Neural cell (in vitro differentiated cells): ENCODE results near the gene AEBP1. TPM values are rescaled to one million over a fixed set of nuclear protein-coding genes. Genes with fewer than 3 reads are reported as not detected.

Experiments used
- H2AFZ ChIP-seq: fragments of 200-600, 300-800 bp; sonication (generic), shearing (Covaris generic); 2 replicates; pipeline ENCODE4 v1.6.0; 2014; ENCODE audit warnings: low read depth, mild to moderate bottlenecking, antibody characterized with exemption, low read length, moderate library complexity
- H3F3A ChIP-seq: fragments of 200-600 bp; shearing (Covaris generic); 2 replicates; pipeline ENCODE4 v1.6.1; 2016; ENCODE audit warnings: mild to moderate bottlenecking, moderate library complexity, mixed read lengths, antibody characterized with exemption, low read length; ENCODE audit not compliant: insufficient read depth, poor library complexity, severe bottlenecking
- H3K27ac ChIP-seq: fragments of 200-600, 300-800 bp; sonication (generic), shearing (Covaris generic); 2 replicates; pipeline ENCODE4 v1.5.1; 2014; ENCODE audit warnings: mild to moderate bottlenecking, low read length, moderate library complexity
- H3K27me3 ChIP-seq: fragments of 300-800, 200-600 bp; sonication (generic), shearing (Covaris generic); 2 replicates; pipeline ENCODE4 v1.6.0; 2014; ENCODE audit warnings: mild to moderate bottlenecking, low read depth, low read length, moderate library complexity; ENCODE audit not compliant: insufficient read depth
- H3K36me3 ChIP-seq: fragments of 300-800, 200-600 bp; sonication (generic), shearing (Covaris generic); 2 replicates; pipeline ENCODE4 v1.5.1; 2014; ENCODE audit warnings: mild to moderate bottlenecking, antibody characterized with exemption, low read length, moderate library complexity; ENCODE audit not compliant: insufficient read depth
- H3K4me2 ChIP-seq: fragments of 300-800, 200-600 bp; sonication (generic), shearing (Covaris generic); 2 replicates; pipeline ENCODE4 v1.6.0; 2014; ENCODE audit warnings: mild to moderate bottlenecking, low read length
- H3K4me3 ChIP-seq: fragments of 300-800, 200-600 bp; sonication (generic), shearing (Covaris generic); 2 replicates; pipeline ENCODE4 v1.5.1; 2014; ENCODE audit warnings: mild to moderate bottlenecking, low read length, moderate library complexity
- H3K79me2 ChIP-seq: fragments of 200-600 bp; shearing (Covaris generic); replicated peaks from 2 replicates; pipeline ENCODE4 v1.6.0; 2014; ENCODE audit warnings: mild to moderate bottlenecking, low read length, moderate library complexity; ENCODE audit not compliant: insufficient read depth
- H3K9ac ChIP-seq: fragments of 300-800, 200-600 bp; sonication (generic), shearing (Covaris generic); 2 replicates; pipeline ENCODE4 v1.6.1; 2016; ENCODE audit warnings: mild to moderate bottlenecking, low read length, mixed read lengths
- H3K9me2 ChIP-seq: fragments of 200-600 bp; shearing (Covaris generic); 2 replicates; pipeline ENCODE4 v1.6.1; 2016; ENCODE audit warnings: mild to moderate bottlenecking, low read length, mixed read lengths; ENCODE audit not compliant: insufficient read depth
- H3K9me3 ChIP-seq: fragments of 200-600, 300-800 bp; sonication (generic), shearing (Covaris generic); 2 replicates; pipeline ENCODE4 v1.6.1; 2016; ENCODE audit warnings: mild to moderate bottlenecking, mixed run types, low read length, moderate library complexity, mixed read lengths
- H4K20me1 ChIP-seq: fragments of 200-600 bp; shearing (Covaris generic); 2 replicates; pipeline ENCODE4 v1.6.1; 2016; ENCODE audit warnings: mild to moderate bottlenecking, mixed run types; ENCODE audit not compliant: insufficient read depth
- EZH2 ChIP-seq: fragments of 200-600, 300-800 bp; shearing (Covaris generic), sonication (generic); IDR thresholded peaks from 2 replicates; pipeline ENCODE4 v1.6.1; 2014; ENCODE audit warnings: antibody characterized with exemption, low read length, borderline replicate concordance, mild to moderate bottlenecking; ENCODE audit not compliant: insufficient read depth, poor library complexity, severe bottlenecking
- MXI1 ChIP-seq: fragments of 450-650 bp; conservative IDR thresholded peaks from 2 replicates; pipeline ENCODE4 v1.6.1; 2014; ENCODE audit warnings: antibody characterized with exemption, mild to moderate bottlenecking; ENCODE audit not compliant: poor library complexity, severe bottlenecking
- POLR2AphosphoS5 ChIP-seq: IDR thresholded peaks from 2 replicates; pipeline ENCODE4 v1.6.1; 2012
- RAD21 ChIP-seq: fragments of 450-650 bp; conservative IDR thresholded peaks from 2 replicates; pipeline ENCODE4 v1.6.1; 2014; ENCODE audit warnings: antibody characterized with exemption, mild to moderate bottlenecking, moderate library complexity
- SMC3 ChIP-seq: fragments of 450-650 bp; conservative IDR thresholded peaks from 2 replicates; pipeline ENCODE4 v1.6.1; 2014; ENCODE audit warnings: antibody characterized with exemption, mild to moderate bottlenecking, moderate library complexity; ENCODE audit not compliant: poor library complexity
- TAF1 ChIP-seq: IDR thresholded peaks from 2 replicates; pipeline ENCODE4 v1.6.1; 2012; ENCODE audit warnings: low read depth
- polyA plus RNA-seq: library from polyadenylated mRNA; depleted of rRNA; stranded (reverse); fragments of >200 nt; gene quantifications from 2 replicates; pipeline ENCODE4 v1.2.3, GENCODE V29; 2014
- TF ChIP-seq, protein P1 (sequence below): IDR thresholded peaks from 2 replicates; pipeline ENCODE4 v1.6.1; 2012; ENCODE audit warnings: borderline replicate concordance
- TF ChIP-seq, protein P2 (sequence below): fragments of 450-650 bp; IDR thresholded peaks from 2 replicates; pipeline ENCODE4 v1.5.1; 2014; ENCODE audit warnings: antibody characterized with exemption, mild to moderate bottlenecking, moderate library complexity; ENCODE audit not compliant: poor library complexity, severe bottlenecking

The AEBP1 gene
- polyA plus RNA-seq, 1 donor from 2014 or later: 0.30 TPM

DNA sequence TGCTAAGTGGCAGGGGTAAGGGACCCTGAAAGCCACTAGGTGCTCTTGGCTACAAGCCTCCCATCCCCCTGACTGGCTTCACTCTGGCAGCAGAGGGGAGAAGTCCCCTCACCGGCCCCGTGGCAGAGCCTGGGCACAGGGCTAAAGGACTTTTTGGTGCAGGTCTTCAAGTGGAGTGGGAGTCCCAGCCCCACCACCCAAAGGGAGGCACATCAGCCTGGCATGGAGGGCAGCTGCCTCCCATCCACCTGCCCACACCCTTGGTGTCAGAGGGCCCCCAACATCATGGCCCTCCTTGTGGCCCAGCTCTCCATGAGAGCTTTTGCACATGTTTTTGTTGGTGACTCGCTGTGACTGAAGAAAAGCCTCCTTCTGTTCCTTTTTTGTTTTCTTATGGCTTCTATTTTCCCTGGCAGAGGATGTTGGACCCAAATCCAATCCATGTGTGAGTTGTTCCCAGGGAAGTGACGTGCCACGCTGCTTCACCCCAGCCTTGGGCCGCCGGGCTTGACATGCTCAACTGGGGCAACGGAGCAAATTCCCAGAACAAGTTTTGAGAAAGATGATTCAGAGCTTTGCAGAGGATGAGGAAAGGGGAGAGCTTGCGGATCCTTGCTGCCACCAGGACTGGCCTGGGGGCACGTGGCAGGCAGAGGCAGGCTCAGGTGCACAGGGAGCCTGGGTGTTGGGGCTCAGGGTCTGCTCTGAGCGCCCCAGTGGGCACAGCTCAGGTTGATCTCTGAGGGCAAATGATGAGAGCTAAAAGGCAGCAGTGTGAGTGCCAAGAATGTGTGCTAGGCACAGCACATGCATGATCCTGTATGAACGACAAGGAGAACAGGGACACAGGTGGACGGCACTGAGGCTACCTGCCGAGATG is 1.9 kb upstream of the AEBP1 start:
- Histone ChIP-seq H4K20me1 (no peaks in the 10 kb centered on the region), H3K27me3 (peaks cover 19% of the 10 kb centered on the region), H2AFZ (no peak overlapping the region), H3F3A (no peaks in the 10 kb centered on the region), H3K79me2 (no peaks in the 10 kb centered on the region), H3K9me3 (no peaks in the 10 kb centered on the region), H3K27ac (no peak overlapping the region), H3K36me3 (no peaks in the 10 kb centered on the region), H3K4me3 (no peak overlapping the region), H3K9me2 (no peaks in the 10 kb centered on the region), H3K4me2 (no peak overlapping the region), H3K9ac (no peak overlapping the region)
- TF ChIP-seq SMC3 (no peak), TAF1 (no peak), EZH2 (no peak)
- TF ChIP-seq, protein P1, sequence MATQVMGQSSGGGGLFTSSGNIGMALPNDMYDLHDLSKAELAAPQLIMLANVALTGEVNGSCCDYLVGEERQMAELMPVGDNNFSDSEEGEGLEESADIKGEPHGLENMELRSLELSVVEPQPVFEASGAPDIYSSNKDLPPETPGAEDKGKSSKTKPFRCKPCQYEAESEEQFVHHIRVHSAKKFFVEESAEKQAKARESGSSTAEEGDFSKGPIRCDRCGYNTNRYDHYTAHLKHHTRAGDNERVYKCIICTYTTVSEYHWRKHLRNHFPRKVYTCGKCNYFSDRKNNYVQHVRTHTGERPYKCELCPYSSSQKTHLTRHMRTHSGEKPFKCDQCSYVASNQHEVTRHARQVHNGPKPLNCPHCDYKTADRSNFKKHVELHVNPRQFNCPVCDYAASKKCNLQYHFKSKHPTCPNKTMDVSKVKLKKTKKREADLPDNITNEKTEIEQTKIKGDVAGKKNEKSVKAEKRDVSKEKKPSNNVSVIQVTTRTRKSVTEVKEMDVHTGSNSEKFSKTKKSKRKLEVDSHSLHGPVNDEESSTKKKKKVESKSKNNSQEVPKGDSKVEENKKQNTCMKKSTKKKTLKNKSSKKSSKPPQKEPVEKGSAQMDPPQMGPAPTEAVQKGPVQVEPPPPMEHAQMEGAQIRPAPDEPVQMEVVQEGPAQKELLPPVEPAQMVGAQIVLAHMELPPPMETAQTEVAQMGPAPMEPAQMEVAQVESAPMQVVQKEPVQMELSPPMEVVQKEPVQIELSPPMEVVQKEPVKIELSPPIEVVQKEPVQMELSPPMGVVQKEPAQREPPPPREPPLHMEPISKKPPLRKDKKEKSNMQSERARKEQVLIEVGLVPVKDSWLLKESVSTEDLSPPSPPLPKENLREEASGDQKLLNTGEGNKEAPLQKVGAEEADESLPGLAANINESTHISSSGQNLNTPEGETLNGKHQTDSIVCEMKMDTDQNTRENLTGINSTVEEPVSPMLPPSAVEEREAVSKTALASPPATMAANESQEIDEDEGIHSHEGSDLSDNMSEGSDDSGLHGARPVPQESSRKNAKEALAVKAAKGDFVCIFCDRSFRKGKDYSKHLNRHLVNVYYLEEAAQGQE: no peak
- TF ChIP-seq, protein P2, sequence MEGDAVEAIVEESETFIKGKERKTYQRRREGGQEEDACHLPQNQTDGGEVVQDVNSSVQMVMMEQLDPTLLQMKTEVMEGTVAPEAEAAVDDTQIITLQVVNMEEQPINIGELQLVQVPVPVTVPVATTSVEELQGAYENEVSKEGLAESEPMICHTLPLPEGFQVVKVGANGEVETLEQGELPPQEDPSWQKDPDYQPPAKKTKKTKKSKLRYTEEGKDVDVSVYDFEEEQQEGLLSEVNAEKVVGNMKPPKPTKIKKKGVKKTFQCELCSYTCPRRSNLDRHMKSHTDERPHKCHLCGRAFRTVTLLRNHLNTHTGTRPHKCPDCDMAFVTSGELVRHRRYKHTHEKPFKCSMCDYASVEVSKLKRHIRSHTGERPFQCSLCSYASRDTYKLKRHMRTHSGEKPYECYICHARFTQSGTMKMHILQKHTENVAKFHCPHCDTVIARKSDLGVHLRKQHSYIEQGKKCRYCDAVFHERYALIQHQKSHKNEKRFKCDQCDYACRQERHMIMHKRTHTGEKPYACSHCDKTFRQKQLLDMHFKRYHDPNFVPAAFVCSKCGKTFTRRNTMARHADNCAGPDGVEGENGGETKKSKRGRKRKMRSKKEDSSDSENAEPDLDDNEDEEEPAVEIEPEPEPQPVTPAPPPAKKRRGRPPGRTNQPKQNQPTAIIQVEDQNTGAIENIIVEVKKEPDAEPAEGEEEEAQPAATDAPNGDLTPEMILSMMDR: no peak

DNA sequence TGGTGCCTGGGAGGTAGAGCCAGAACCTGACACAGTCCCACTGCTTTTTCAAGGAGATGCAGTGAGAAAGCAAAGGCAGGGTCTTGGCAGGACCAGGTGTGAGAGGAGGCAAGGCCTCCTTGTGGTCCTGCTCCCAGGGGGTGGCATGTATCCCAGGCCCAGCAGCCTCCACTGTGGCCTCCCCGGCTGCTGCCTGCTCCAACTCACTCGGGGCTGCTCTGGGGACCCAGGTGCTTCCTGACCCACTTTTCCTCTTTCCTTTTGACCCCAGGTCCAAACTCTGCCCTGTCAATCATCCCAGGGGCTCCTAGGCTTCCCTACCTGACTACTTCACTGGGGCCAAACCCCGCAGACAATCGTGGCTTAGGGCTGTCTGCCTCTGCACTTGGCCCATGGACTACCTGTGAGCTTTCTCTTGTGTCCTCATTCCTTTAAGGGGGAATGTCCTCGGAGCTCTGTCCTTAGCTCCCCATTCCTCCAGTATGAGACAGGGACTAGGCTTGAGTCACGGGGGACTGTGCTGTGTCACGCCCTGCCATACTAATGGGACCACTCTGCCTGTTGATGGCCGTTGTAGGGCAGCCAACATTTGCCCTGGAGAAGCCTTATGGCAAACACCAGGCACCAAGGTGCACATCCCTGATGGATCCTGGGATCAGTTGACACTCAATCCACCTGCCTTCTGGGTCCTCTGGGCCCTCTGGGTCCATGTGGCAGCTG is 1.1 kb upstream of the AEBP1 start:
- no peak overlapping the region for H3K9ac ChIP-seq
- H3K4me2 ChIP-seq: no peak overlapping the region
- no peaks in the 10 kb centered on the region for H3K36me3 ChIP-seq
- H3K79me2 ChIP-seq: no peaks in the 10 kb centered on the region
- no peak overlapping the region for H3K4me3 ChIP-seq
- H2AFZ ChIP-seq: no peak overlapping the region
- no peak overlapping the region for H3K27ac ChIP-seq
- no peaks in the 10 kb centered on the region for H3K9me3 ChIP-seq
- H3F3A ChIP-seq: no peaks in the 10 kb centered on the region
- no peak for TF ChIP-seq MXI1
- no peaks in the 10 kb centered on the region for H3K9me2 ChIP-seq
- H4K20me1 ChIP-seq: no peaks in the 10 kb centered on the region
- H3K27me3 ChIP-seq: peaks cover 19% of the 10 kb centered on the region

DNA sequence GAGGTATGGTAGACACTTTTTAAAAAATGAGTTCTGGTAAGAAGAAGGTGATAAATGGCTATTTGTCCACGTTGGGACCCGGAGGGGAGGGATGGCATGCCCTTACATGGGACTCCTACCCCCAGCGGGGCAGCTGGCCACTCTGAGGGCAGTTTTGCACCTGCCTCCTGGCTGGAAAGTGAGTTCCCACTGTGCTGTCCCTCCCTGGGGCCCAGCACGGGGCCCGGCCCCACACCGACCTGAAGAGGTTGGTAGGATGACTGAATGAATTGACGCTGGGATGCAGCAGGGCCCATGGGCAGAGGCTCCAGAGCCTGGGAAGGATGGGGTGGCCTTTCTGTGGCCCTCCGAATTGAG is 601 bp upstream of the AEBP1 start:
- Histone ChIP-seq H3K4me3 (peak overlapping the region; percentile 28), H3K79me2 (no peaks in the 10 kb centered on the region), H3F3A (no peaks in the 10 kb centered on the region), H3K9ac (no peak overlapping the region), H2AFZ (no peak overlapping the region), H3K4me2 (no peak overlapping the region), H3K9me2 (no peaks in the 10 kb centered on the region), H4K20me1 (no peaks in the 10 kb centered on the region), H3K27me3 (peaks cover 19% of the 10 kb centered on the region), H3K9me3 (no peaks in the 10 kb centered on the region), H3K27ac (no peak overlapping the region), H3K36me3 (no peaks in the 10 kb centered on the region)
- TF ChIP-seq EZH2 (no peak), RAD21 (no peak), POLR2AphosphoS5 (no peak), MXI1 (no peak), SMC3 (no peak), TAF1 (no peak)
- TF ChIP-seq, protein P1: no peak
- TF ChIP-seq, protein P2: no peak
